ENCODE results near the gene NAV2. TPM values are rescaled to one million over a fixed set of nuclear protein-coding genes. Genes with fewer than 3 reads are reported as not detected.
A peak's percentile ranks its signal among the peaks of the same experiment; 100 is the strongest.

Gene NAV2
- total RNA-seq, 1 donor, result 11.2 TPM

GRCh38 chr11:20162824-20163782 lies 450.5 kb downstream of the NAV2 start:
- DNase-seq (ENCODE audit: low read depth), result peak; percentile 10
- no peak for TF ChIP-seq CTCF (IDR thresholded peaks at IDR 0.05; ENCODE audit: insufficient read depth, low read depth, low read length)
- peak overlapping the region; percentile 15 for H3K4me3 ChIP-seq (ENCODE audit: low read depth, low read length)

GRCh38 chr11:20163783-20164481 lies 451.3 kb downstream of the NAV2 start:
- TF ChIP-seq CTCF (IDR thresholded peaks at IDR 0.05; ENCODE audit: insufficient read depth, low read depth, low read length), result no peak
- no peak for DNase-seq (ENCODE audit: low read depth)
- no peak overlapping the region for H3K4me3 ChIP-seq (ENCODE audit: low read depth, low read length)

Small RNAs within 50 kb of the gene (small RNA-seq; reads per million reads assigned to genes)
- not detected for gene MIR4694

Measured in fibroblast of villous mesenchyme (primary cell).